ENCODE data around the gene OR5AU1. TPM values are rescaled to one million over a fixed set of nuclear protein-coding genes. Genes with fewer than 3 reads are reported as not detected.

The OR5AU1 gene
- total and polyA plus RNA-seq, 2 of the 13 experiments (the other 11 are each of a cell fraction or from before 2014, with no cell fraction given) = not detected

DNA sequence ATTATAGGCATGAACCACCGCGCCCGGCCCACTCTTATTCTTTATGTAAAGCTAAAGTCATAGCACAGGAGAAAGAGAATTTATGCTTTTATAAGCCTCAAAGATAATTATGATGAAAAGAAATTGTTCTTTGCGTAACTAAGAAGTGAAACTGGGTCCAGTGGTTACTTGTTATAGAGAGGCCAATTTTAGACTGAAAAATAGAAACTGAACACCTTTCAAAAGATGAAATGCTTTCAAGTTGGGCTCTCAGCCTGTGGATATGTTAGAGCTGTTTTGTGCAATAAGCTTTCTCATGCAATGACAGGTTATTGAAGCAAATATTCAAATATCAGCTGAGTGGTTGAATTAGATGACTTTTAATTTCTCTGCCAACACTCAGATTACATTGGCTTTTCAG lies 47.1 kb downstream of the OR5AU1 start (continued):
- TF ChIP-seq ZNF326 (CRISPR knock-in tag; IDR thresholded peaks at IDR 0.05; ENCODE audit: borderline replicate concordance) (no peak), ZNF430 (CRISPR knock-in tag; IDR thresholded peaks at IDR 0.05) (no peak), ZC3H13 (CRISPR knock-in tag; IDR thresholded peaks at IDR 0.05) (no peak), TEAD3 (CRISPR knock-in tag; optimal IDR thresholded peaks at IDR 0.05; ENCODE audit: borderline replicate concordance) (no peak), ELF4 (CRISPR knock-in tag; IDR thresholded peaks at IDR 0.05; ENCODE audit: borderline replicate concordance) (no peak), ZNF451 (CRISPR knock-in tag; IDR thresholded peaks at IDR 0.05) (no peak)
- TF ChIP-seq, protein P1, sequence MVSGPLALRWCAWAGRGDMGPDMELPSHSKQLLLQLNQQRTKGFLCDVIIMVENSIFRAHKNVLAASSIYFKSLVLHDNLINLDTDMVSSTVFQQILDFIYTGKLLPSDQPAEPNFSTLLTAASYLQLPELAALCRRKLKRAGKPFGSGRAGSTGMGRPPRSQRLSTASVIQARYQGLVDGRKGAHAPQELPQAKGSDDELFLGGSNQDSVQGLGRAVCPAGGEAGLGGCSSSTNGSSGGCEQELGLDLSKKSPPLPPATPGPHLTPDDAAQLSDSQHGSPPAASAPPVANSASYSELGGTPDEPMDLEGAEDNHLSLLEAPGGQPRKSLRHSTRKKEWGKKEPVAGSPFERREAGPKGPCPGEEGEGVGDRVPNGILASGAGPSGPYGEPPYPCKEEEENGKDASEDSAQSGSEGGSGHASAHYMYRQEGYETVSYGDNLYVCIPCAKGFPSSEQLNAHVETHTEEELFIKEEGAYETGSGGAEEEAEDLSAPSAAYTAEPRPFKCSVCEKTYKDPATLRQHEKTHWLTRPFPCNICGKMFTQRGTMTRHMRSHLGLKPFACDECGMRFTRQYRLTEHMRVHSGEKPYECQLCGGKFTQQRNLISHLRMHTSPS (CRISPR knock-in tag; IDR thresholded peaks at IDR 0.05; ENCODE audit: low read depth) = no peak
- TF ChIP-seq, protein P2, sequence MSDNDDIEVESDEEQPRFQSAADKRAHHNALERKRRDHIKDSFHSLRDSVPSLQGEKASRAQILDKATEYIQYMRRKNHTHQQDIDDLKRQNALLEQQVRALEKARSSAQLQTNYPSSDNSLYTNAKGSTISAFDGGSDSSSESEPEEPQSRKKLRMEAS (IDR thresholded peaks at IDR 0.05) = no peak
- TF ChIP-seq, protein P3, sequence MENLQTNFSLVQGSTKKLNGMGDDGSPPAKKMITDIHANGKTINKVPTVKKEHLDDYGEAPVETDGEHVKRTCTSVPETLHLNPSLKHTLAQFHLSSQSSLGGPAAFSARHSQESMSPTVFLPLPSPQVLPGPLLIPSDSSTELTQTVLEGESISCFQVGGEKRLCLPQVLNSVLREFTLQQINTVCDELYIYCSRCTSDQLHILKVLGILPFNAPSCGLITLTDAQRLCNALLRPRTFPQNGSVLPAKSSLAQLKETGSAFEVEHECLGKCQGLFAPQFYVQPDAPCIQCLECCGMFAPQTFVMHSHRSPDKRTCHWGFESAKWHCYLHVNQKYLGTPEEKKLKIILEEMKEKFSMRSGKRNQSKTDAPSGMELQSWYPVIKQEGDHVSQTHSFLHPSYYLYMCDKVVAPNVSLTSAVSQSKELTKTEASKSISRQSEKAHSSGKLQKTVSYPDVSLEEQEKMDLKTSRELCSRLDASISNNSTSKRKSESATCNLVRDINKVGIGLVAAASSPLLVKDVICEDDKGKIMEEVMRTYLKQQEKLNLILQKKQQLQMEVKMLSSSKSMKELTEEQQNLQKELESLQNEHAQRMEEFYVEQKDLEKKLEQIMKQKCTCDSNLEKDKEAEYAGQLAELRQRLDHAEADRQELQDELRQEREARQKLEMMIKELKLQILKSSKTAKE (CRISPR knock-in tag; IDR thresholded peaks at IDR 0.05; ENCODE audit: borderline replicate concordance) = no peak
- TF ChIP-seq, protein P4, sequence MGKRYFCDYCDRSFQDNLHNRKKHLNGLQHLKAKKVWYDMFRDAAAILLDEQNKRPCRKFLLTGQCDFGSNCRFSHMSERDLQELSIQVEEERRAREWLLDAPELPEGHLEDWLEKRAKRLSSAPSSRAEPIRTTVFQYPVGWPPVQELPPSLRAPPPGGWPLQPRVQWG (CRISPR knock-in tag; IDR thresholded peaks at IDR 0.05; ENCODE audit: borderline replicate concordance, low read depth) = no peak
